ENCODE results near the gene PPIE. TPM values are rescaled to one million over a fixed set of nuclear protein-coding genes. Genes with fewer than 3 reads are reported as not detected.

PPIE gene
- total RNA-seq, 1 donor from 2014 or later: 67.1 TPM

- peak; percentile 19 for DNase-seq (ENCODE audit: low read depth)
- no peak for FAIRE-seq
- TF ChIP-seq, protein P1, sequence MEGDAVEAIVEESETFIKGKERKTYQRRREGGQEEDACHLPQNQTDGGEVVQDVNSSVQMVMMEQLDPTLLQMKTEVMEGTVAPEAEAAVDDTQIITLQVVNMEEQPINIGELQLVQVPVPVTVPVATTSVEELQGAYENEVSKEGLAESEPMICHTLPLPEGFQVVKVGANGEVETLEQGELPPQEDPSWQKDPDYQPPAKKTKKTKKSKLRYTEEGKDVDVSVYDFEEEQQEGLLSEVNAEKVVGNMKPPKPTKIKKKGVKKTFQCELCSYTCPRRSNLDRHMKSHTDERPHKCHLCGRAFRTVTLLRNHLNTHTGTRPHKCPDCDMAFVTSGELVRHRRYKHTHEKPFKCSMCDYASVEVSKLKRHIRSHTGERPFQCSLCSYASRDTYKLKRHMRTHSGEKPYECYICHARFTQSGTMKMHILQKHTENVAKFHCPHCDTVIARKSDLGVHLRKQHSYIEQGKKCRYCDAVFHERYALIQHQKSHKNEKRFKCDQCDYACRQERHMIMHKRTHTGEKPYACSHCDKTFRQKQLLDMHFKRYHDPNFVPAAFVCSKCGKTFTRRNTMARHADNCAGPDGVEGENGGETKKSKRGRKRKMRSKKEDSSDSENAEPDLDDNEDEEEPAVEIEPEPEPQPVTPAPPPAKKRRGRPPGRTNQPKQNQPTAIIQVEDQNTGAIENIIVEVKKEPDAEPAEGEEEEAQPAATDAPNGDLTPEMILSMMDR (IDR thresholded peaks at IDR 0.05; ENCODE audit: insufficient read depth, low read length, severe bottlenecking): no peak
- Histone ChIP-seq H3K36me3 (ENCODE audit: control insufficient read depth, insufficient read depth, low read length) (no peaks in the 10 kb centered on the region), H3K4me3 (ENCODE audit: low read depth, low read length) (no peak overlapping the region), H3K27me3 (ENCODE audit: control insufficient read depth, insufficient read depth, low read length) (no peaks in the 10 kb centered on the region)
Observed at GRCh38 chr1:39802496-39803260, 64.0 kb downstream of the PPIE start.

DNA sequence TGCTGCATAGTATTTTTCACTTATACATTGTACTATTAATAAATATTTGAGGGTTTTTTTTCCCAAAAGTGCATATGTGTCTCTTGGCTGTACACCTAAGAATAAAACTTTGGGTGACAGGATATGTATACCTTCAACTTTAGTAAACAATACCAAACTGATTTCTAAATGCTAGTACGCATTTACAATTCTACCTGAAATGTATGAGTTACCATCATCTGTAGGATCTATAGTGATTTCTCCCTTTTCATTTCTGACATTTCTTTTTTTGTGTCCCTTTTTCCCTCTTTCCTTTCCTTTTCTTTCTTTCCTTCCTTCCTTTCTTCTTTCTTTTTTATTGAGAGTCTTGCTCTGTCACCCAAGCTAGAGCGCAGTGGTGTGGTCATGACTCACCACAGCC is 66.7 kb downstream of the PPIE start:
- Histone ChIP-seq H3K27me3 (ENCODE audit: control insufficient read depth, insufficient read depth, low read length) (no peaks in the 10 kb centered on the region), H3K36me3 (ENCODE audit: control insufficient read depth, insufficient read depth, low read length) (no peaks in the 10 kb centered on the region), H3K4me3 (ENCODE audit: low read depth, low read length) (no peak overlapping the region)
- FAIRE-seq (no peak), DNase-seq (ENCODE audit: low read depth) (no peak)
- TF ChIP-seq, protein P1 (IDR thresholded peaks at IDR 0.05; ENCODE audit: insufficient read depth, low read length, severe bottlenecking): no peak

DNA sequence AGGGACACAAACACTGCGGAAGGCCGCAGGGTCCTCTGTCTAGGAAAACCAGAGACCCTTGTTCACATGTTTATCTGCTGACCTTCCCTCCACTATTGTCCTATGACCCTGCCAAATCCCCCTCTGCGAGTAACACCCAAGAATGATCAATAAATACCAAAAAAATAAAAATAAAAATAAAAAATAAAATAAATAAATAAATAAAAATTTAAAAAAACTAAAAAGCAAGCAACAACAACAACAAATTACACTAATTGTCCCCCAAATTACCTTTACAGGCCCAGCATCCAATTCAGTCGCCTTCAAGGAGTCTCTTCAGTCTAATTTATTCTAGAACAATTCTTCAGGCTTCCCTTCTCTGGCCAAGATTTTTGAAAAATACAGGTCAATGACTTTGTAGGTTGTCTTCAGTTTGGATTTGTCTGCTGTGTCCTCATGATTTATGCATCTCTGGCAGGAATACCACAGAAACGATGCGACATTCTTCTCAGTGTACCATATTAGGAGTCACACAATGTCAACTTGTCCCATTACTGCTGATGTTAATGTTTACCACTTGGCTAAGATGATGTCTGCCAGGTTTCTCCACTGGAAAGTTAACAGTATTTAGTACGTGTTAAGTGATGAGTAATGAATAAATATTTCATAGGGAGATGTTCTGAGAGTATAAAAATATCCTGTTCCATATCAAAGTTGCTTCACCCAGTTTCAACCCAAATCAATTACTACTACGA is 70.3 kb downstream of the PPIE start:
- DNase-seq (ENCODE audit: low read depth): no peak
- TF ChIP-seq, protein P1 (IDR thresholded peaks at IDR 0.05; ENCODE audit: insufficient read depth, low read length, severe bottlenecking): no peak
- no peaks in the 10 kb centered on the region for H3K27me3 ChIP-seq (ENCODE audit: control insufficient read depth, insufficient read depth, low read length)
- H3K36me3 ChIP-seq (ENCODE audit: control insufficient read depth, insufficient read depth, low read length): no peaks in the 10 kb centered on the region
- no peak overlapping the region for H3K4me3 ChIP-seq (ENCODE audit: low read depth, low read length)
- FAIRE-seq: no peak

GRCh38 chr1:39812913-39813312 is 74.2 kb downstream of the PPIE start:
- TF ChIP-seq, protein P1 (IDR thresholded peaks at IDR 0.05; ENCODE audit: insufficient read depth, low read length, severe bottlenecking): no peak
- no peak for FAIRE-seq
- Histone ChIP-seq H3K27me3 (ENCODE audit: control insufficient read depth, insufficient read depth, low read length) (no peaks in the 10 kb centered on the region), H3K36me3 (ENCODE audit: control insufficient read depth, insufficient read depth, low read length) (no peaks in the 10 kb centered on the region), H3K4me3 (ENCODE audit: low read depth, low read length) (no peak overlapping the region)
- no peak for DNase-seq (ENCODE audit: low read depth)

Other genes starting within 250 kb of the PPIE start
- gene BMP8A, start 247.2 kb upstream of the PPIE start, total RNA-seq: not detected in 2 replicates
- gene PABPC4, start 162.1 kb upstream of the PPIE start, total RNA-seq: 189 and 229 TPM in 2 replicates
- under 0.01 TPM in 1 of 2 replicates, not detected in the other for gene HEYL, start 99.2 kb upstream of the PPIE start, total RNA-seq
- gene NT5C1A, start 66.8 kb upstream of the PPIE start, total RNA-seq: not detected in 2 replicates
- gene HPCAL4, start 47.4 kb upstream of the PPIE start, total RNA-seq: under 0.01 TPM in 2 replicates
- 1.0 and 1.1 TPM in 2 replicates for gene OXCT2, start 32.5 kb downstream of the PPIE start, total RNA-seq
- 0.90 and 1.3 TPM in 2 replicates for gene BMP8B, start 50.0 kb downstream of the PPIE start, total RNA-seq
- 33.9 and 41.1 TPM in 2 replicates for gene TRIT1, start 144.6 kb downstream of the PPIE start, total RNA-seq
- gene MYCL, start 163.0 kb downstream of the PPIE start, total RNA-seq: 5.5 and 7.9 TPM in 2 replicates
- gene MFSD2A, start 216.3 kb downstream of the PPIE start, total RNA-seq: 8.8 and 11.1 TPM in 2 replicates

All from bronchial epithelial cell (primary cell).